ENCODE data around the gene TBC1D13.
"Not testable (repeated sequence)": the region's sequence is repeated elsewhere in the genome, so short reads cannot be mapped to it uniquely, and the experiment has no call there.

TBC1D13 gene

GRCh38 chr9:128785427-128785826, 1.6 kb upstream of the TBC1D13 start:
- no peak for DNase-seq (ENCODE audit: low spot score)

- peak; percentile 55 for DNase-seq (ENCODE audit: low spot score)
Observed at GRCh38 chr9:128787659-128788058, 606 bp downstream of the TBC1D13 start.

- no peak for DNase-seq (ENCODE audit: low spot score)
Observed at GRCh38 chr9:128788445-128788844, 1.4 kb downstream of the TBC1D13 start.

- DNase-seq (ENCODE audit: low spot score), result no peak
Observed at GRCh38 chr9:128790536-128790935, 3.5 kb downstream of the TBC1D13 start.

GRCh38 chr9:128792134-128792533, 5.1 kb downstream of the TBC1D13 start:
- no peak for DNase-seq (ENCODE audit: low spot score)

GRCh38 chr9:128792978-128793686, 6.1 kb downstream of the TBC1D13 start:
- no peak for DNase-seq (ENCODE audit: low spot score)

GRCh38 chr9:128794961-128795360, 7.9 kb downstream of the TBC1D13 start:
- DNase-seq (ENCODE audit: low spot score), result not testable (repeated sequence)

GRCh38 chr9:128798896-128799295, 11.8 kb downstream of the TBC1D13 start:
- DNase-seq (ENCODE audit: low spot score), result no peak

- DNase-seq (ENCODE audit: low spot score), result no peak
Observed at GRCh38 chr9:128800061-128800460, 13.0 kb downstream of the TBC1D13 start.

- no peak for DNase-seq (ENCODE audit: low spot score)
Observed at GRCh38 chr9:128802482-128802881, 15.4 kb downstream of the TBC1D13 start.

- no peak for DNase-seq (ENCODE audit: low spot score)
Observed at GRCh38 chr9:128805661-128806060, 18.6 kb downstream of the TBC1D13 start.

- DNase-seq (ENCODE audit: low spot score), result no peak
Observed at GRCh38 chr9:128807827-128808226, 20.8 kb downstream of the TBC1D13 start.

- DNase-seq (ENCODE audit: low spot score), result no peak
Observed at GRCh38 chr9:128808543-128808942, 21.5 kb downstream of the TBC1D13 start.

- DNase-seq (ENCODE audit: low spot score), result no peak
Observed at GRCh38 chr9:128809036-128809599, 22.1 kb downstream of the TBC1D13 start.

GRCh38 chr9:128809831-128810230, 22.8 kb downstream of the TBC1D13 start:
- no peak for DNase-seq (ENCODE audit: low spot score)

- no peak for DNase-seq (ENCODE audit: low spot score)
Observed at GRCh38 chr9:128810873-128811272, 23.8 kb downstream of the TBC1D13 start.

- peak; percentile 99 for DNase-seq (ENCODE audit: low spot score)
Observed at GRCh38 chr9:128818099-128818838, 31.2 kb downstream of the TBC1D13 start, which contains the start of gene ENDOG. ENDOG (plus strand) TSS chr9:128818500; CDS start chr9:128818685, 185 bp downstream.

GRCh38 chr9:128818839-128819715, 32.0 kb downstream of the TBC1D13 start:
- peak; percentile 71 for DNase-seq (ENCODE audit: low spot score)

- peak; percentile 78 for DNase-seq (ENCODE audit: low spot score)
Observed at GRCh38 chr9:128819716-128820664, 32.9 kb downstream of the TBC1D13 start.

- DNase-seq (ENCODE audit: low spot score), result no peak
Observed at GRCh38 chr9:128820665-128821583, 33.9 kb downstream of the TBC1D13 start.
